MCF 10A (cell line): Measurements from ENCODE around the gene CGNL1. TPM values are rescaled to one million over a fixed set of nuclear protein-coding genes. Genes with fewer than 3 reads are reported as not detected.

Experiments
- BruUV-seq: library from RNA; stranded (reverse); fragments of 400-500 nt; replicated peaks from 2 replicates; lab custom pipeline; 2021; lab: Mats Ljungman, UMichigan
- CTCF ChIA-PET: fragments of 300-600 bp; sonication (Branson Sonifier 250); formaldehyde crosslinking; extraction: SDS; loops from one replicate; lab custom pipeline; 2021; ENCODE audit warnings: antibody characterized with exemption, inconsistent platforms; lab: Yijun Ruan, JAX
- POLR2A ChIA-PET: fragments of 300-600, 350-650 bp; sonication (Branson Sonifier 250); formaldehyde crosslinking; extraction: SDS; loops from one replicate; lab custom pipeline; 2020; ENCODE audit warnings: antibody characterized with exemption, inconsistent platforms; lab: Yijun Ruan, JAX
- DNase-seq: peaks from one replicate; pipeline ENCODE4 v3.0.0-alpha.2; 2018; ENCODE audit not compliant: unreplicated experiment
- H3K27ac Mint-ChIP-seq: one replicate; pipeline ENCODE4 v1.8.0; 2022; ENCODE audit warnings: mild to moderate bottlenecking, low read depth, mixed read lengths; ENCODE audit not compliant: unreplicated experiment
- H3K27me3 Mint-ChIP-seq: one replicate; pipeline ENCODE4 v1.8.0; 2022; ENCODE audit warnings: mixed read lengths; ENCODE audit not compliant: insufficient read depth, unreplicated experiment
- H3K36me3 Mint-ChIP-seq: one replicate; pipeline ENCODE4 v1.8.0; 2022; ENCODE audit warnings: mild to moderate bottlenecking, moderate library complexity, mixed read lengths; ENCODE audit not compliant: insufficient read depth, unreplicated experiment
- H3K4me1 Mint-ChIP-seq: one replicate; pipeline ENCODE4 v1.8.0; 2022; ENCODE audit warnings: mixed read lengths; ENCODE audit not compliant: insufficient read depth, unreplicated experiment
- H3K4me3 Mint-ChIP-seq: one replicate; pipeline ENCODE4 v1.8.0; 2022; ENCODE audit warnings: mild to moderate bottlenecking, moderate library complexity, mixed read lengths; ENCODE audit not compliant: unreplicated experiment
- H3K9me3 Mint-ChIP-seq: one replicate; pipeline ENCODE4 v1.8.0; 2022; ENCODE audit warnings: mixed read lengths; ENCODE audit not compliant: unreplicated experiment
- intact Hi-C: fragments of 100-400 bp; cut with micrococcal nuclease; formaldehyde crosslinking; loops from 2 replicates; pipeline ENCODE4 v1.14.1; 2022
- total RNA-seq: library from RNA; stranded (reverse); gene quantifications from 2 replicates; pipeline ENCODE4 v1.2.3, GENCODE V29; 2022
- TF ChIP-seq, protein P1 (sequence below): fragments of 200-600 bp; IDR thresholded peaks from one replicate; pipeline ENCODE4 v1.8.0; 2022; ENCODE audit warnings: antibody characterized with exemption, mild to moderate bottlenecking; ENCODE audit not compliant: unreplicated experiment

CGNL1 gene
- total RNA-seq, 1 experiment from 2014 or later, result 0.05 TPM

DNA sequence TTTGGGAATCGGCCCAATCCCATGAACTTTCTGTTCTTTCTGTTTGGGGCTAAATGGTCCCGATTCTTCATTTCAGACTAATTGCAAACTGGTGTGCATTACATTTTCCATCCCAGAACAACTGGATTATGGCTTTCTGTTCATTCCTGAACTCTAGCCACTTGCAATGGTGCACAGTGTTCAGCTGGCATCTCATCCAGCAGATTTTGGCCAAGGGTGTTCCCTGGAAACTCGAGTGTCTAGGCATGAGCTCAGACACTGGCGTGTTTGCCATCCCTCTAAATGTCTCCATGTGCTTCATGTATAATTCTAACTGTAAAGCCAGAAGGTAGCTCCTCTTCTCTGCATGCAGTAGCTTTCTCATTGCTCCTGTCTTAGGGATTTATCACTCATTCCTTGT, 118.3 kb downstream of the CGNL1 start:
- H3K9me3 Mint-ChIP-seq, result no peaks in the 10 kb centered on the region
- POLR2A ChIA-PET, result no interaction called here
- no peaks in the 10 kb centered on the region for H3K36me3 Mint-ChIP-seq
- H3K27ac Mint-ChIP-seq, result no peak overlapping the region
- no TSS peak for BruUV-seq
- no peaks in the 10 kb centered on the region for H3K27me3 Mint-ChIP-seq
- TF ChIP-seq, protein P1, sequence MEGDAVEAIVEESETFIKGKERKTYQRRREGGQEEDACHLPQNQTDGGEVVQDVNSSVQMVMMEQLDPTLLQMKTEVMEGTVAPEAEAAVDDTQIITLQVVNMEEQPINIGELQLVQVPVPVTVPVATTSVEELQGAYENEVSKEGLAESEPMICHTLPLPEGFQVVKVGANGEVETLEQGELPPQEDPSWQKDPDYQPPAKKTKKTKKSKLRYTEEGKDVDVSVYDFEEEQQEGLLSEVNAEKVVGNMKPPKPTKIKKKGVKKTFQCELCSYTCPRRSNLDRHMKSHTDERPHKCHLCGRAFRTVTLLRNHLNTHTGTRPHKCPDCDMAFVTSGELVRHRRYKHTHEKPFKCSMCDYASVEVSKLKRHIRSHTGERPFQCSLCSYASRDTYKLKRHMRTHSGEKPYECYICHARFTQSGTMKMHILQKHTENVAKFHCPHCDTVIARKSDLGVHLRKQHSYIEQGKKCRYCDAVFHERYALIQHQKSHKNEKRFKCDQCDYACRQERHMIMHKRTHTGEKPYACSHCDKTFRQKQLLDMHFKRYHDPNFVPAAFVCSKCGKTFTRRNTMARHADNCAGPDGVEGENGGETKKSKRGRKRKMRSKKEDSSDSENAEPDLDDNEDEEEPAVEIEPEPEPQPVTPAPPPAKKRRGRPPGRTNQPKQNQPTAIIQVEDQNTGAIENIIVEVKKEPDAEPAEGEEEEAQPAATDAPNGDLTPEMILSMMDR, result no peak
- intact Hi-C loops, result no loop called here
- CTCF ChIA-PET, result interaction anchor here (0.9 to 1.8 kb wide), 4 partner anchors 33 to 188 kb away, joined by 3 to 10 read pairs (median 6); no protein-coding TSS in a partner anchor
- DNase-seq, result no peak
- no peaks in the 10 kb centered on the region for H3K4me1 Mint-ChIP-seq
- H3K4me3 Mint-ChIP-seq, result no peak overlapping the region

DNA sequence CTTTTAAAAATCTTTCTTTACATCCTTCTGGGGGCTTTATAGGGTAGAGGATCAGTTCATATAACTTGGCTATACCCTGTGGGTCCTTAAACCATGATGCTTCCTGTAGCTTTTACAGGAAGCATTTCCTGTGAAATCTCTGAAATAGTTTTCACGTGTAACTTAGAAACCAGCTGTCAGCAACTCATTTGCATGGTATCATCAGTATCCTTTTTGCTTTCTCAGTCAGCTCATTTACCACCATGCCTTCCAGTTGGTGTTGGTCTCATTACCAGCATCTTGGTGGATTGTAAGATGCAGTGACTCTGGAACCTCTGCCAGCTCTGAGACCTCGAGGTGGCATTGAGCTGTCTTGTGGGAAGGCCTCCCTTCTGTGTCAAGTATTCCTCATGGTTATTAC, 118.7 kb downstream of the CGNL1 start:
- H3K27me3 Mint-ChIP-seq, result no peaks in the 10 kb centered on the region
- TF ChIP-seq, protein P1, result no peak
- no peak overlapping the region for H3K4me3 Mint-ChIP-seq
- no TSS peak for BruUV-seq
- no peak for DNase-seq
- ChIA-PET CTCF (interaction anchor here (0.6 to 1.4 kb wide), 3 partner anchors 54 to 189 kb away, joined by 3 to 4 read pairs (median 4); no protein-coding TSS in a partner anchor), POLR2A (no interaction called here)
- H3K4me1 Mint-ChIP-seq, result no peaks in the 10 kb centered on the region
- H3K27ac Mint-ChIP-seq, result no peak overlapping the region
- intact Hi-C loops, result no loop called here
- H3K36me3 Mint-ChIP-seq, result no peaks in the 10 kb centered on the region
- no peaks in the 10 kb centered on the region for H3K9me3 Mint-ChIP-seq

DNA sequence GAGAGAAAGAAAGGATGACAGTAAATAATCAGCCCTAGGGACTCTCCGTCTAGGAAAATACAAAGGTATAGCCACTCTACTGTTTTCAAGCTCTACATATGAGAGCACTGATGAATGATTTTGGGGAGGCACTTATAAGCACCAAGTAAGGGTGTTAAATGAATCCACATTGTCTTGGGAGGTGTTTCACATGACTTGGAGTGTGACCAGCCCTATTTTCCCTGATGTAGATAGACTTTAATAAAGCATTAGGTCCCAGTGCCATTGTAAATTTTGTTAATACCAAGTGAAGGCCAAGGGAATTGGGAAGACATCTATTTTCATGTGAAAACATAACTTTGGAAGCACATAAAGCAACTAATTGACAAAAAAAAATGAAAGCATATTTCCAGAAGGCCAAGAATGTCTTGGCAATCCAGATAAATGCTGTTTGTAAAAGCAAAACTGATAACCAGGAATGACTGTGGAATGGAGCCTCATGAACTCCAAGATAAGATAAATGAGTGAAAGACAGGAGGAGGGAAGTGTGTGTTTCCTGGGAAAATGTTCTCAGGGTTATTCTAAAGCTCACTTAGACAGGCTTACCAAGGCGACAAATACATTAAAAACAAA, 119.4 kb downstream of the CGNL1 start:
- Mint-ChIP-seq H3K36me3 (no peaks in the 10 kb centered on the region), H3K27ac (no peak overlapping the region), H3K9me3 (no peaks in the 10 kb centered on the region), H3K4me3 (no peak overlapping the region), H3K4me1 (no peaks in the 10 kb centered on the region), H3K27me3 (no peaks in the 10 kb centered on the region)
- TF ChIP-seq, protein P1, result no peak
- CTCF ChIA-PET, result interaction anchor here (0.6 to 1.4 kb wide), 3 partner anchors 53 to 189 kb away, joined by 3 to 4 read pairs (median 4); no protein-coding TSS in a partner anchor
- no peak for DNase-seq
- no TSS peak for BruUV-seq
- intact Hi-C loops, result no loop called here
- POLR2A ChIA-PET, result interaction anchor here (0.8 kb wide), 1 partner anchor 1749 kb away, joined by 4 read pairs; no protein-coding TSS in a partner anchor

DNA sequence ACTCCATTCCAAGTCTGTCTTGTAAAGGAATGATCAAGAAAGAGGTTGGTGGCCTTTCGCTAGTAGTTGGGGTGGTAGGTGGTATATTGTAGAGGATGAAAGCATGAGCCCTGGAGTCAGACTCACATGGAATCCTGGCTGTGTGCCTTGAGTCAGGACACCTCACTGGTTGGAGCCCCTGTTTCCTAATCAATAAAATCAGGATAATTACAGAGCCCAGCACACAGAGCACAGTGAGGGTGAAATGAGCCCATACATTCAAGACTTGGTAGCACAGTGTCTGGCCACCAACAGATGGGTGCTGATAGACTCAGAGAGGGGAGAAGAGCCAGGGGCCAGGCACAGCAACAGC, 120.3 kb downstream of the CGNL1 start:
- Mint-ChIP-seq H3K4me3 (no peak overlapping the region), H3K36me3 (no peaks in the 10 kb centered on the region), H3K9me3 (no peaks in the 10 kb centered on the region), H3K27me3 (no peaks in the 10 kb centered on the region), H3K27ac (no peak overlapping the region), H3K4me1 (no peaks in the 10 kb centered on the region)
- TF ChIP-seq, protein P1, result no peak
- ChIA-PET POLR2A (interaction anchor here (0.8 kb wide), 1 partner anchor 1748 kb away, joined by 4 read pairs; no protein-coding TSS in a partner anchor), CTCF (no interaction called here)
- no peak for DNase-seq
- BruUV-seq, result no TSS peak
- intact Hi-C loops, result no loop called here
